B cell (primary cell): Measurements from ENCODE around the gene NSUN2. TPM values are rescaled to one million over a fixed set of nuclear protein-coding genes. Genes with fewer than 3 reads are reported as not detected.

Experiments
- ATAC-seq: fragments of 200-7000 bp; cut with Tn5 transposase; one replicate; pipeline ENCODE4 v1.10.0; 2021; ENCODE audit warnings: low read depth, mild to moderate bottlenecking, moderate number of reproducible peaks, moderate library complexity
- CTCF ChIA-PET: fragments of 350-600 bp; sonication (Branson Sonifier 250); formaldehyde crosslinking; loops from one replicate; lab custom pipeline; 2021; ENCODE audit warnings: antibody characterized with exemption, inconsistent platforms; lab: Charles Lee
- POLR2A ChIA-PET: fragments of 350-600 bp; sonication (Branson Sonifier 250); formaldehyde crosslinking; loops from one replicate; lab custom pipeline; 2021; ENCODE audit warnings: antibody characterized with exemption; lab: Charles Lee
- DNase-seq: peaks from one replicate; pipeline ENCODE4 v3.0.0; 2013
- H2AFZ ChIP-seq: 2 replicates; pipeline ENCODE4 v1.6.1; 2012; ENCODE audit warnings: mild to moderate bottlenecking, low read depth, low read length; ENCODE audit not compliant: insufficient read depth, poor library complexity, severe bottlenecking
- H3K27ac ChIP-seq, 2 donors: 1 replicate in 1 of 2; 2 replicates in 1 of 2; pipeline ENCODE4 v1.5.1; 2012 to 2013; ENCODE audit warnings: low read length in 2 of 2, mild to moderate bottlenecking in 2 of 2, moderate library complexity in 1 of 2
- H3K27me3 ChIP-seq, 4 experiments: fragments of 200-600 bp in 1 of 4; sonication (generic) in 1 of 4; replicated peaks in 1 of 4; 1 replicate in 2 of 4; 2 replicates in 2 of 4; pipeline versions ENCODE4 v1.6.1 to v1.7.0; 2013 to 2016; ENCODE audit warnings: low read length in 3 of 4, mild to moderate bottlenecking in 2 of 4, mixed read lengths in 1 of 4, moderate library complexity in 1 of 4; ENCODE audit not compliant: insufficient read depth in 4 of 4, control insufficient read depth in 3 of 4; ENCODE audit errors: control extremely low read depth in 1 of 4
- H3K36me3 ChIP-seq, 2 experiments: replicated peaks in 1 of 2; 1 replicate in 1 of 2; 2 replicates in 1 of 2; pipeline versions ENCODE4 v1.6.1 to v1.7.1; 2013; ENCODE audit warnings: low read length in 1 of 2; ENCODE audit not compliant: insufficient read depth in 2 of 2, control insufficient read depth in 1 of 2; ENCODE audit errors: control extremely low read depth in 1 of 2, extremely low read depth in 1 of 2
- H3K4me1 ChIP-seq, 2 donors: fragments of 200-600 bp in 1 of 2; sonication (generic) in 1 of 2; 1 replicate in 1 of 2; 2 replicates in 1 of 2; pipeline versions ENCODE4 v1.5.1 to v1.6.1; 2013 to 2017; ENCODE audit warnings: low read length in 2 of 2; ENCODE audit not compliant: control insufficient read depth in 2 of 2, insufficient read depth in 2 of 2
- H3K4me2 ChIP-seq: replicated peaks from 2 replicates; pipeline ENCODE3; 2012; ENCODE audit warnings: mild to moderate bottlenecking, low read depth, low read length; ENCODE audit not compliant: poor library complexity, severe bottlenecking
- H3K4me3 ChIP-seq, 5 experiments: fragments of 200-600 bp in 1 of 5; sonication (generic) in 1 of 5; 1 replicate in 3 of 5; 2 replicates in 2 of 5; pipeline versions ENCODE4 v1.5.1 to v1.7.0; 2011 to 2016; ENCODE audit warnings: low read length in 4 of 5, mild to moderate bottlenecking in 4 of 5, low read depth in 2 of 5, control low read depth in 1 of 5, moderate library complexity in 1 of 5; ENCODE audit not compliant: insufficient read depth in 1 of 5; ENCODE audit errors: control extremely low read depth in 1 of 5, extremely low read depth in 1 of 5
- H3K79me2 ChIP-seq: fragments of 200-600 bp; sonication (generic); one replicate; pipeline ENCODE4 v1.6.0; 2016; ENCODE audit warnings: low read length; ENCODE audit not compliant: control insufficient read depth, insufficient read depth
- H3K9ac ChIP-seq: fragments of 200-600 bp; sonication (generic); 2 replicates; pipeline ENCODE4 v1.6.1; 2017; ENCODE audit warnings: mild to moderate bottlenecking, low read length, moderate library complexity
- H3K9me3 ChIP-seq, 3 donors: one replicate each; pipeline versions ENCODE4 v1.6.1 to v1.7.1; 2013; ENCODE audit warnings: low read length in 2 of 3; ENCODE audit not compliant: control insufficient read depth in 2 of 3, insufficient read depth in 1 of 3; ENCODE audit errors: control extremely low read depth in 1 of 3
- H4K20me1 ChIP-seq: 2 replicates; pipeline ENCODE4 v1.6.0; 2012; ENCODE audit warnings: mild to moderate bottlenecking, low read length; ENCODE audit not compliant: insufficient read depth, control insufficient read depth, poor library complexity, severe bottlenecking
- H3K27ac Mint-ChIP-seq: one replicate; pipeline ENCODE4 v1.8.0; 2021; ENCODE audit warnings: mixed read lengths
- H3K27me3 Mint-ChIP-seq: one replicate; pipeline ENCODE4 v1.8.0; 2021; ENCODE audit warnings: mixed read lengths
- H3K4me1 Mint-ChIP-seq: one replicate; pipeline ENCODE4 v1.8.0; 2021; ENCODE audit warnings: mixed read lengths
- H3K4me3 Mint-ChIP-seq: one replicate; pipeline ENCODE4 v1.8.0; 2021; ENCODE audit warnings: mixed read lengths
- H3K9me3 Mint-ChIP-seq: one replicate; pipeline ENCODE4 v1.8.0; 2022; ENCODE audit warnings: mixed read lengths; ENCODE audit not compliant: insufficient read depth
- EZH2 ChIP-seq: IDR thresholded peaks from 2 replicates; pipeline ENCODE4 v1.6.1; 2012; ENCODE audit warnings: borderline replicate concordance, low read depth, mild to moderate bottlenecking, moderate library complexity, low read length; ENCODE audit not compliant: insufficient read depth, poor library complexity, severe bottlenecking
- WGBS: methylation state at CpG from one replicate; pipeline ENCODE4 v1.1.5; 2013; ENCODE audit warnings: missing lambda C conversion rate; ENCODE audit not compliant: insufficient coverage; 5-methylcytosine and 5-hydroxymethylcytosine counted together
- intact Hi-C: fragments of 100-400 bp; cut with micrococcal nuclease; formaldehyde crosslinking; loops from one replicate; pipeline ENCODE4 v1.10.0; 2022
- polyA plus RNA-seq: library from polyadenylated mRNA; depleted of rRNA; stranded (reverse); fragments of >200 nt; gene quantifications from 2 replicates; pipeline ENCODE4 v1.2.3, GENCODE V29; 2012
- total RNA-seq, 2 donors: library from RNA; stranded (reverse); fragments of 120-200 nt in 1 of 2; gene quantifications; 1 replicate in 1 of 2; 2 replicates in 1 of 2; pipeline versions ENCODE4 v1.2.3 to v1.2.4, GENCODE V29; 2013 to 2022
- TF ChIP-seq, protein P1 (sequence below): fragments of 200-600 bp; IDR thresholded peaks from one replicate; pipeline ENCODE4 v1.8.0; 2022; ENCODE audit warnings: antibody characterized with exemption, mild to moderate bottlenecking

The NSUN2 gene
- total and polyA plus RNA-seq, 2 donors (not counting 1 experiment from before 2014, with no cell fraction given) = 58.8 to 85.0 TPM

DNA sequence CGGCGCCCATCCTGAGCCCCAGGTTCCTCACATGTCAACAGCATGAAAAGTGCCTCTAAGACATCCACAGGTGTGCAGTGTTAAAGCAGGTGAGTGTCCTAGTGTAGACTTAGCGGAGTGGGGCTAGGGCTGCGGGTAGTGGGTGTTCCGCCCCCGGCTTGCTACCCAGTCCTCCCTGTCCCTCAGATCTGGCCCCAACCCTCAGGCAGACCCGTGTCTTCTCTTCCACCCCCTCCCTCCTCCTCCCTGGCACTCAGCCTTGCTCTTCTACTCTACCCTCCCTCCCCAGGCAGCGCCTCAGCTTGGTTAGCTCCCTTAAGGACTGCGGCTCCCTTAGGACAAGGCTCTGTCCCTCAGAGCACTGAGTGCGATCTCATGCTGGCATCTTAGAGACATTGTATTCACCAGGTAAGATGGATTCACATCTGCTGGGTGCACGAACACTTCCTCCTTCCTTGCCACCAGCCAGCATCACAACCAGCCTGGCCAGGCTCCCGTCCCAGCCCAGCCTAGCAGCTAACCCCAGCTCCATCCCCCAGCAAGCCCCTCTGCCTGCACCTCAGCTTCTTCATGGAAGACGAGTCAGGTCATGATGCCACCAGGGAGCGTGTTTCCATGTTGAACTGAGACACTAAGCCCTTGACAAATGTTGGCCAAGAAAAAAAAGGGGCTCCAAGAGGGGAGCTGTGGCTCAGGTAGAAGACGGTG lies 46.8 kb downstream of the NSUN2 start:
- no peaks in the 10 kb centered on the region for H3K79me2 ChIP-seq
- no peak overlapping the region for H3K27ac ChIP-seq
- H2AFZ ChIP-seq = no peak overlapping the region
- intact Hi-C loops = no loop called here
- H3K4me1 ChIP-seq = peaks cover 4 to 8% of the 10 kb centered on the region in 2 donors
- no peak for TF ChIP-seq EZH2
- TF ChIP-seq, protein P1, sequence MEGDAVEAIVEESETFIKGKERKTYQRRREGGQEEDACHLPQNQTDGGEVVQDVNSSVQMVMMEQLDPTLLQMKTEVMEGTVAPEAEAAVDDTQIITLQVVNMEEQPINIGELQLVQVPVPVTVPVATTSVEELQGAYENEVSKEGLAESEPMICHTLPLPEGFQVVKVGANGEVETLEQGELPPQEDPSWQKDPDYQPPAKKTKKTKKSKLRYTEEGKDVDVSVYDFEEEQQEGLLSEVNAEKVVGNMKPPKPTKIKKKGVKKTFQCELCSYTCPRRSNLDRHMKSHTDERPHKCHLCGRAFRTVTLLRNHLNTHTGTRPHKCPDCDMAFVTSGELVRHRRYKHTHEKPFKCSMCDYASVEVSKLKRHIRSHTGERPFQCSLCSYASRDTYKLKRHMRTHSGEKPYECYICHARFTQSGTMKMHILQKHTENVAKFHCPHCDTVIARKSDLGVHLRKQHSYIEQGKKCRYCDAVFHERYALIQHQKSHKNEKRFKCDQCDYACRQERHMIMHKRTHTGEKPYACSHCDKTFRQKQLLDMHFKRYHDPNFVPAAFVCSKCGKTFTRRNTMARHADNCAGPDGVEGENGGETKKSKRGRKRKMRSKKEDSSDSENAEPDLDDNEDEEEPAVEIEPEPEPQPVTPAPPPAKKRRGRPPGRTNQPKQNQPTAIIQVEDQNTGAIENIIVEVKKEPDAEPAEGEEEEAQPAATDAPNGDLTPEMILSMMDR = no peak
- H3K4me3 Mint-ChIP-seq = no peak overlapping the region
- POLR2A ChIA-PET = no interaction called here
- peaks cover 48% of the 10 kb centered on the region for H3K27me3 Mint-ChIP-seq
- H3K9ac ChIP-seq = no peak overlapping the region
- ATAC-seq (no peak), DNase-seq (no peak)
- no peak overlapping the region for H3K4me2 ChIP-seq
- WGBS = 88% methylated on average over 11 of the region's 15 CpGs
- no peak overlapping the region for H3K27ac Mint-ChIP-seq
- no peaks in the 10 kb centered on the region for H3K9me3 Mint-ChIP-seq
- CTCF ChIA-PET = no interaction called here
- no peaks in the 10 kb centered on the region for H4K20me1 ChIP-seq
- no peaks in the 10 kb centered on the region for H3K36me3 ChIP-seq
- peaks cover 3% of the 10 kb centered on the region for H3K4me1 Mint-ChIP-seq
- no peak overlapping the region for H3K4me3 ChIP-seq
- H3K27me3 ChIP-seq = peaks cover 0 to 32% (median 9%) of the 10 kb centered on the region in 4 experiments
- H3K9me3 ChIP-seq = no peaks in the 10 kb centered on the region

DNA sequence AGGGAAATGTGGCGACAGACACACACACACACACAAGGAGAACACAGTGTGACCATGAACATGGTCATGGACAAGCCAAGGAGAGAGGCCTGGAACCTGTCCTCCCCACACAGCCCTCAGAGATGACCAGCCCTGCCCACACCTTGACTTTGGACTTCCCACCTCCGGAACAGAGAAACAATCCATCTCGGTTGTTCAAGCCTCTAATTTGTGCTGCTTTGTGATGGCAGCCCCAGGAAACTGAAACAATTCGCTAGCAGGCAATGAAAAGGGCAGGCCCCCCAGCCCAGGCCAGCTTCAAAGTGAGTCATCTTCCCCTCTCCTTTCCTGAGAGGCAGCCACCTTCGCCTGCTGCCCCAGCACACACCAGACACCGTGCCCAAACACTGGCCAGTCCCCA lies 47.7 kb downstream of the NSUN2 start:
- H3K4me3 Mint-ChIP-seq = no peak overlapping the region

More for the DNA sequence above, 47.7 kb downstream of the NSUN2 start:
- Mint-ChIP-seq H3K27me3 (peaks cover 54% of the 10 kb centered on the region), H3K27ac (no peak overlapping the region), H3K4me1 (peaks cover 3% of the 10 kb centered on the region), H3K9me3 (no peaks in the 10 kb centered on the region)
- H3K36me3 ChIP-seq = no peaks in the 10 kb centered on the region
- H4K20me1 ChIP-seq = no peaks in the 10 kb centered on the region
- H3K4me2 ChIP-seq = no peak overlapping the region
- TF ChIP-seq, protein P1 = no peak
- TF ChIP-seq EZH2 = no peak
- peaks cover 0 to 32% (median 9%) of the 10 kb centered on the region in 4 experiments for H3K27me3 ChIP-seq
- WGBS = 69% methylated on average over 6 of the region's 6 CpGs
- no peak for ATAC-seq
- peaks cover 4 to 8% of the 10 kb centered on the region in 2 donors for H3K4me1 ChIP-seq
- H2AFZ ChIP-seq = no peak overlapping the region
- DNase-seq = no peak
- H3K27ac ChIP-seq = no peak overlapping the region
- ChIA-PET POLR2A (interaction anchor here (0.7 kb wide), 1 partner anchor 154 kb away, joined by 3 read pairs; no protein-coding TSS in a partner anchor), CTCF (no interaction called here)
- no peaks in the 10 kb centered on the region for H3K79me2 ChIP-seq
- no peak overlapping the region for H3K4me3 ChIP-seq
- no peak overlapping the region for H3K9ac ChIP-seq
- intact Hi-C loops = no loop called here
- no peaks in the 10 kb centered on the region for H3K9me3 ChIP-seq
